HT-29 (cell line): ENCODE results near the gene FFAR3. TPM values are rescaled to one million over a fixed set of nuclear protein-coding genes. Genes with fewer than 3 reads are reported as not detected.
"Not testable (repeated sequence)": the region's sequence is repeated elsewhere in the genome, so short reads cannot be mapped to it uniquely, and the experiment has no call there.

ENCODE experiments used
- DNase-seq: peaks from one replicate; pipeline ENCODE4 v3.0.0-alpha.2; 2015; ENCODE audit warnings: low spot score
- total RNA-seq: library from RNA; depleted of rRNA; stranded (reverse); fragments of >200 nt; shearing (Covaris generic); gene quantifications from 2 replicates; pipeline ENCODE4 v1.2.3, GENCODE V29; 2014; rRNA removed

FFAR3 gene
- total RNA-seq, 1 experiment from 2014 or later = not detected

GRCh38 chr19:35399948-35400772, 41.9 kb downstream of the FFAR3 start:
- DNase-seq = no peak

GRCh38 chr19:35400773-35401100, 42.5 kb downstream of the FFAR3 start:
- DNase-seq = no peak

DNA sequence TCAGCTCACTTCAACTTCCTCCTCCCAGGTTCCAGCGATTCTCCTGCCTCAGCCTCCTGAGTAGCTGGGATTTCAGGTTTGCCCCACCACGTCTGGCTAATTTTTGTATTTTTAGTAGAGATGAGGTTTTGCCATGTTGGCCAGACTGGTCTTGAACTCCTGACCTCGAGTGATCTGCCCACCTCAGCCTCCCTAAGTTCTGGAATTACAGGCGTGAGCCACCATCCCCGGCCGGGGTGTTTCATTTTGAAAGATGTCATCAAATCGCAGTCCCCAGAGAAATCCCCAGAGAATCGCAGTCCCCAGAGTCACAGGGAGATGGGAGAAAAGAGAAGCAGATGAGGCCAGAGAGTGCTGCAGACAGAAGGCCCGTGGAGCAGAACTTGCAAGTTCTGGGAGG, 43.2 kb downstream of the FFAR3 start:
- not testable (repeated sequence) for DNase-seq

- no peak for DNase-seq
These were observed 45.0 kb downstream of the FFAR3 start for GRCh38 chr19:35403116-35403760.

GRCh38 chr19:35404879-35405622, 46.8 kb downstream of the FFAR3 start:
- no peak for DNase-seq

- no peak for DNase-seq
These were observed 49.4 kb downstream of the FFAR3 start for GRCh38 chr19:35407619-35408018.

DNA sequence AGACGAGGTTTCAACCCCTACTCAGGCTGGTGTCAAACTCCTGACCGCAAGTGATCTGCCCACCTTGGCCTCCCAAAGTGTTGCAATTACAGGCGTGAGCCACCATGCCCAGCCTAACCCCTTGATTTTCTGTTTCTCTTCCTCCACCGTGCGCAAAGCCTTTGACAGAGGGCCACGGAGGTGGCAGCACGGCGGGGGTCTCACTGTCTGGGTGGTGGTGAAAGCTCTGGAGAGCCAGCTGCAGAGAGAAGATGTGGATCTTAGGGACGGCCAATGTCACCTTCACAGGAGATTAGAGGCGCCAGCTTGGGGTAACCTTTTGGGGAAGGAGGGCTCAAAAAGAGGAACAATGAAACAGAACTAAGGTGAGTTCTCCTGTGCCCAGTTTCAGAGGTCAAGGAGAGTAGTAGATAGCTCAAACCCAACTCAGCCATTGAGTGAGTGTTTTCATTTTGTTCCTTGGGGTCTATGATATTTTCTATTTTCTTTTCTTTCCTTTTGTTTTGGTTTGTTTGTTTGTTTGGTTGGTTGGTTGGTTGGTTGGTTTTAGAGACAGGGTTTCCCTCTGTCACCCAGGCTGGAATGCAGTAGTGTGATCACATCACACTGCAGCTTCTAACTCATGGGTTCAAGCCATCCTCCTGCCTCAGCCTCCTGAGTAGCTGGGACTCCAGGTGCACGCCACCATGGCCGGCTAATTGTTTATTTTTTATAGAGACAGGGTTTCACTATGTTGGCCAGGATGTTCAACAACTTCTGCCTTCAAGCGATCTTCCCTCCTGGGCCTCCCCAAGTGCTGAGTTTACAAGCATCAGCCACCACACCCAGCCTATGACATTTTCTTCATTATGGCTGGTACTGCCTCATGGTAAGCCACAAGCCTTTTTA, 50.3 kb downstream of the FFAR3 start:
- no peak for DNase-seq

GRCh38 chr19:35409191-35409590, 50.9 kb downstream of the FFAR3 start:
- DNase-seq = no peak

Other genes with a start within 250 kb of the FFAR3 start
- gene FXYD3, start 242.6 kb upstream of the FFAR3 start, total RNA-seq = 15.8 and 38.9 TPM in 2 replicates
- not detected in 2 replicates for gene LGI4, start 223.4 kb upstream of the FFAR3 start, total RNA-seq
- not detected in 2 replicates for gene FXYD1, start 219.6 kb upstream of the FFAR3 start, total RNA-seq
- gene FXYD7, start 215.2 kb upstream of the FFAR3 start, total RNA-seq = not detected in 2 replicates
- 46.4 and 48.2 TPM in 2 replicates for gene FXYD5, start 203.7 kb upstream of the FFAR3 start, total RNA-seq
- gene FAM187B, start 129.7 kb upstream of the FFAR3 start, total RNA-seq = not detected in 2 replicates
- gene LSR, start 109.5 kb upstream of the FFAR3 start, total RNA-seq = 475 and 478 TPM in 2 replicates
- gene USF2, start 89.5 kb upstream of the FFAR3 start, total RNA-seq = 218 and 226 TPM in 2 replicates
- 0.05 TPM in 1 of 2 replicates, not detected in the other for gene HAMP, start 75.9 kb upstream of the FFAR3 start, total RNA-seq
- not detected in 2 replicates for gene MAG, start 66.3 kb upstream of the FFAR3 start, total RNA-seq
- 0.28 TPM in 1 of 2 replicates, not detected in the other for gene CD22, start 29.3 kb upstream of the FFAR3 start, total RNA-seq
- not detected in 2 replicates for gene FFAR1, start 10.6 kb upstream of the FFAR3 start, total RNA-seq
- not detected in 2 replicates for gene GPR42, start 12.6 kb downstream of the FFAR3 start, total RNA-seq
- 0.08 and 0.33 TPM in 2 replicates for gene FFAR2, start 89.8 kb downstream of the FFAR3 start, total RNA-seq
- gene KRTDAP, start 132.0 kb downstream of the FFAR3 start, total RNA-seq = not detected in 2 replicates
- gene DMKN, start 155.2 kb downstream of the FFAR3 start, total RNA-seq = 7.0 and 8.6 TPM in 2 replicates
- gene SBSN, start 169.9 kb downstream of the FFAR3 start, total RNA-seq = not detected in 2 replicates
- not detected in 2 replicates for gene GAPDHS, start 175.0 kb downstream of the FFAR3 start, total RNA-seq
- gene TMEM147, start 187.2 kb downstream of the FFAR3 start, total RNA-seq = 184 and 206 TPM in 2 replicates
- 0.13 TPM in 1 of 2 replicates, not detected in the other for gene ATP4A, start 205.2 kb downstream of the FFAR3 start, total RNA-seq
- gene PMIS2, start 227.7 kb downstream of the FFAR3 start, total RNA-seq = not detected in 2 replicates